ENCODE data around the gene PPP2R3B.
"Not testable (repeated sequence)": the region's sequence is repeated elsewhere in the genome, so short reads cannot be mapped to it uniquely, and the experiment has no call there.

PPP2R3B gene

DNA sequence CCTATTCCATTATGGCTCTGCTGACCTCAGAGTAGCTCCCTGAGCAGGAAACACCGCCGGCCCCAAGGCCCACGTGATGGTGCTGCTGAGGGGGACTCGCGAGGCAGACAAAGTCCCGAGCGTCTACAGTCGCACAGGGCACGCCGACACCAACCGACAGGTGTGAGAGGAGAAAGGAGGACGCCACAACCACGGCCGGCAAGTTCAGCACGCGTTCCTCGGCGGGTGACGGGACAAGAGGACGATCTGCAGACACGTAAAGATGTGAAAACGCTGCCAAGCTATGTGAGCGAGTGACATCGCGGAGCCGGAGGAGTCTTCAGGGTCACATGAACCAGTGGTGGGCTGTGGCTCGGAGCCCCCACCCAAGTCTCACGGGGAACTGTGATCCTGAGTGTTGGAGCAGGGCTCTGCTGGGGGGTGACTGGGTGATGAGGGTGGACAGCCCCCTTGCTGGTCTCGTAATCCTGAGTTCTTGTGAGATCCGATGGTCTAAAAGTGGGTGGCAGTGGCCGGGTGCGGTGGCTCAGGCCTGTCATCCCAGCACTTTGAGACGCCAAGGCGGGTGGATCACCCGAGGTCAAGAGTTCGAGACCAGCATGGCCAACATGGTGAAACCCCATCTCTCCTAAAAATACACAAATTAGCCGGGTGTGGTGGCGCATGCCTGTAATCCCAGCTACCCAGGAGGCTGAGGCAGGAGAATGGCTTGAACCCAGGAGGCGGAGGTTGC, 34.0 kb downstream of the PPP2R3B start:
- FAIRE-seq = no peak

- no peak for FAIRE-seq
Measured at GRCh38 chrX:352181-352580, 34.5 kb downstream of the PPP2R3B start.

GRCh38 chrX:351736-352135, 35.0 kb downstream of the PPP2R3B start:
- FAIRE-seq = no peak

DNA sequence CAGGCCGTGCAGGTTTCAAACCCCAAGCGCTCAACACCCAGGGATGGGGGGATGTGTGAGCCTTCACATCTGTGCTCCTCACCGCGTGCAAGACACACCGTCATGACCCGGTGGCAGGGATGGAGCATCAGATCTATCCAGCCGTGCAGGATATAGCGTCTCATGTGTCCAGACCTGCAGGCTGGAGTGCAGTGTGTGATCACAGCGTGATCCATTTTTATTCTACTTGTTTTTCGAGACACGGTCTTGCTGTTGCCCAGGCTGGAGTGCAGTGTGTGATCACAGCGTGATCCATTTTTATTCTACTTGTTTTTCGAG, 35.4 kb downstream of the PPP2R3B start:
- not testable (repeated sequence) for FAIRE-seq

DNA sequence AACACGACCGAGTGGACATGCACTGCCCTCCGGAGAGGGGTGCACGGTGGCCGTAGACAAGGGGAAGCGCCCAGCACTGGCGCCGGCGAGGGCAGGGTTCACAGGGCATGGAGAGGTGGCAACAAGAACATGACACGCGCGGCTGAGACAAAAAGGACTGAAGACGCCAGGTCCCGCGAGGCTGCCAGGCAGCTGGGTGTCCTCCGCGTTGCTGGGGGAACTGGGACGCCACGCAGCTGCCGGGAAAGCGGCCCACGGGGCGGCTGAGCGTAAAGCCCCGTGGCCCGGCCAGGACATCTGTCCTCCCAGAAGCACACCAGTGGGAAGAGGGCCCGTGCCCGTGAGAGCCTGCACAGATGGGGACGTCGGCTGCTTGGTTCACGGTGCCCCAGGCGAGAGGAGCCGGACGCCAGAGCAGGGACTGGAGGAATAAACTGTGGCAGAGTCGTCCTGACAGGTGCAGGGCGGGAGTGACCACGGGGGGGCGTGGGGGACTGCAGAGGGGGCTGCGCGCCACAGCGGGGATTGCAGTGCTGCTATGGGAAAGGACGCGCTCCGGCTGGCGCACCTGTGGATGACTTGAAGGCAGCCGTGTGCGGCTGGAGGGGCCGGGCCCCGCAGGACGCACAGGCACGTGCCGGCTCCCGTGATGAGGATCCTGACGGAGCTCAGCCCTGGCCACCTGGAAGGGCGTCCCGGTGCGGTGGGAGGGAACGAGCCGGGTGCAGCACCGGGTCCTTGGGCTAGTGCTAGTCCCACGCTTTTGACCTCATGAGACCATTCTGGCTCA, 36.0 kb downstream of the PPP2R3B start:
- FAIRE-seq = no peak

DNA sequence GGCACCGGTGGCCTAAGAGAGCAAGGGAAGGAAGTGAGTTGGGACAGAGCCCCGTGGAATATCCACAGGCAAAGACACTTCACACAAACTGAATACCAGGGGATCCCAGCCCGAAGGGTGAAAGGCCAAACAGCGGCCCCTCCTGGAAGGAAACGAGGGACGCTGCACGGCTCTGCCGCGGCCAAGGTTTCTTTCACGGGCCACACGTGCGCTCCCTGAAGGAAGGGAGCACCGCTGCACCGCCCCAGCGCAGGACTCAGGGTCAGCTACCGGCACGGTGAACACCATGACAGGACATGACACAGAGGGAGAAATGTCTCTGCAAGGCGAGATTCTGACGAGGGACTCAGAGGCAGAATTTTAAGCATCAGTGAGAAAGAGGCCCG, 36.6 kb downstream of the PPP2R3B start:
- FAIRE-seq = no peak

- FAIRE-seq = no peak
Measured at GRCh38 chrX:349702-350101, 37.0 kb downstream of the PPP2R3B start.

- FAIRE-seq = no peak
Measured at GRCh38 chrX:349196-349595, 37.5 kb downstream of the PPP2R3B start.

- FAIRE-seq = no peak
Measured at GRCh38 chrX:348461-349117, 38.1 kb downstream of the PPP2R3B start.

- FAIRE-seq = no peak
Measured at GRCh38 chrX:347351-348117, 39.2 kb downstream of the PPP2R3B start.

GRCh38 chrX:346034-346813, 40.5 kb downstream of the PPP2R3B start:
- FAIRE-seq = no peak

DNA sequence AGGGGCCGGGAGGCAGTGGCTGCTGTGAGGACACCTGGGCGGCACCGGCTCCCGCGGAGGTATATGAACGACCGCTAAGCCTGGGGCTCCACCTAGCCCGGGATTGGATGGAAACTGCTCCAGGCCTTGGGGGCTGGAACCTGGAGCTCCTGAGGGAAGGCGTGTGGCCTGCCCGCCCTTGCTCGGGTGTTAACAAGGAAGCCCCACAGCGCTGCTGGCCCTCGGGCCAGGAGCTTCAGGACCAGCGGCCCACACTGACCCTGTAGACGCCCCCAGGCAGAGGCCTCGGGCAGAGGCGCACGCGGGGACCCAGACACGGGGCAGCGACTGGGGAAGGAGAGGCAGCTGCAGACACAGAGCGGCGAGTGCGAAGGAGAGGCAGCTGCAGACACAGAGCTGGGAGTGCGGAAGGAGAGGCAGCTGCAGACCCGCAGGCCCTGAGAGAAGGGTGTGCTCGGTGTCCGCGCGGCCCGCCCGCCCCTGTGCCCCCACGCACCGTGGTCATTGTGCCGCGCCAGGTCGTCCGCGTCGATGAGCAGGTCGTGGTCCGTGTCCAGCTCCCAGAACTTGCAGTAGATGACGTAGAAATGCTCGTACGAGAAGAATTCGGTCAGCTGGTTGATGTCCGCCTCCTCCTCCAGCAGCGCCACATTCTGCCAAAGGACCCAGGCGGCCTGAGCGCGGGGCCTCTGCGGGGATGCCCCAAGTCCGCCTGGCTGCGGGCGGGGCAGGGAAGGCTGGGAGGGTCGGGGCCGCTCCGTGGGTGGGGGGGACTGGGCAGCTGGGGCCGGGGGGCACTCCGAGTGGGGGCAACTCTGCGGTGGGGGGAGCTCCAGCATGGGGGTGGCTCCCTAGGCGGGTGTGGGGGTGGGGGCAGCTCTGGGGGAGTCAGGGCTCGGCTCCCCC, 41.4 kb downstream of the PPP2R3B start:
- no peak for FAIRE-seq

GRCh38 chrX:344371-344901, 42.3 kb downstream of the PPP2R3B start:
- no peak for FAIRE-seq

- FAIRE-seq = no peak
Measured at GRCh38 chrX:341541-342101, 45.1 kb downstream of the PPP2R3B start.

GRCh38 chrX:340641-341423, 45.9 kb downstream of the PPP2R3B start:
- no peak for FAIRE-seq

GRCh38 chrX:340121-340520, 46.6 kb downstream of the PPP2R3B start:
- no peak for FAIRE-seq

- no peak for FAIRE-seq
Measured at GRCh38 chrX:338836-339400, 47.8 kb downstream of the PPP2R3B start.

- no peak for FAIRE-seq
Measured at GRCh38 chrX:338281-338835, 48.3 kb downstream of the PPP2R3B start.

DNA sequence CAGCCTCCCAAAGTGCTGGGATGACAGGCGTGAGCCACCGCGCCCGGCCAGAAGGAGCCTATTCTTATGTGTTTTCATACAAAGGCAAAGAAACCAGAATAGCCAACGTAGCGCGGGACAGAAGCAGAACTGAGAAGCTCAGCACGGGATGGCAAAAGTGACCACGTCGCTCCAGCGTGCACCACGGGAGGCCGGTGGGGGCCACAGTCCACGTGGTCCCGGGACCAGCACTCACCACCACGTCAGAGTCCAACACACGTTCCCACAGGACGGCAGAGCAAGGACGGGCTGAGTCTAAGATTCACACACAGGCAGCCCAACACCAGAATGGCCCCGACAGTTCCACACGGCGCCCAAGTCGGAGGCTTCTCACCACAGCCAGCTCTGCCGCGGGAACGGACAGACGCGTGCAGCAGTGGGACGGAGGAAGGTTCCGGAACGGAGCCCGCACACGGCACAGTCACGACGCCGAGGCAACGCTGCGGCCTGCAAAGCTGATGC, 49.3 kb downstream of the PPP2R3B start:
- no peak for FAIRE-seq
